Measurements from ENCODE around the gene GPR22.

Gene GPR22

GRCh38 chr7:107469929-107470328, at the start of gene GPR22:
Gene GPR22, plus strand, starts transcription at chr7:107470057. Its CDS starts 4,004 bp downstream, at chr7:107474061.
- no peak for DNase-seq

- DNase-seq: no peak
These were observed 42.4 kb upstream of the GPR22 start for GRCh38 chr7:107427462-107427861.

- DNase-seq: no peak
These were observed 41.2 kb upstream of the GPR22 start for GRCh38 chr7:107428642-107429041.

GRCh38 chr7:107430057-107430456, 39.8 kb upstream of the GPR22 start:
- no peak for DNase-seq

GRCh38 chr7:107432261-107432660, 37.6 kb upstream of the GPR22 start:
- no peak for DNase-seq

GRCh38 chr7:107435749-107436148, 34.1 kb upstream of the GPR22 start:
- DNase-seq: no peak

GRCh38 chr7:107439025-107439424, 30.8 kb upstream of the GPR22 start:
- DNase-seq: no peak

GRCh38 chr7:107441581-107442422, 28.1 kb upstream of the GPR22 start:
- no peak for DNase-seq

- no peak for DNase-seq
These were observed 27.2 kb upstream of the GPR22 start for GRCh38 chr7:107442678-107443077.

- peak in 1 of 2 donors; percentile 4 for DNase-seq
These were observed 23.3 kb upstream of the GPR22 start for GRCh38 chr7:107446531-107446930.

GRCh38 chr7:107446988-107447387, 22.9 kb upstream of the GPR22 start:
- no peak for DNase-seq

- DNase-seq: no peak
These were observed 18.9 kb upstream of the GPR22 start for GRCh38 chr7:107450970-107451369.

- no peak for DNase-seq
These were observed 16.5 kb upstream of the GPR22 start for GRCh38 chr7:107453388-107453787.

- DNase-seq: no peak
These were observed 7.8 kb upstream of the GPR22 start for GRCh38 chr7:107461938-107462533.

- peak; percentile 12 to 17 for DNase-seq
These were observed 6.4 kb upstream of the GPR22 start for GRCh38 chr7:107463139-107464078.

- no peak for DNase-seq
These were observed 5.1 kb upstream of the GPR22 start for GRCh38 chr7:107464666-107465226.

GRCh38 chr7:107467972-107468371, 1.9 kb upstream of the GPR22 start:
- no peak for DNase-seq

GRCh38 chr7:107468824-107469223, 1.0 kb upstream of the GPR22 start:
- DNase-seq: no peak

GRCh38 chr7:107471292-107472070, 1.6 kb downstream of the GPR22 start:
- DNase-seq: no peak

- DNase-seq: no peak
These were observed 2.3 kb downstream of the GPR22 start for GRCh38 chr7:107472116-107472515.

GRCh38 chr7:107474104-107474521, 4.3 kb downstream of the GPR22 start:
- no peak for DNase-seq

GRCh38 chr7:107479303-107479702, 9.4 kb downstream of the GPR22 start:
- DNase-seq: no peak
